T-cell (primary cell): ENCODE results near the gene C11orf86. TPM values are rescaled to one million over a fixed set of nuclear protein-coding genes. Genes with fewer than 3 reads are reported as not detected.

Experiments used
- ATAC-seq, 4 experiments: fragments of 200-7000 bp in 3 of 4; fragments of 150-1000 bp in 1 of 4; cut with Tn5 transposase; replicated peaks in 1 of 4; 1 replicate in 3 of 4; 2 replicates in 1 of 4; pipeline ENCODE4 v1.10.0; 2021; ENCODE audit warnings: moderate library complexity in 3 of 4, mild to moderate bottlenecking in 2 of 4, moderate number of reproducible peaks in 1 of 4
- CTCF ChIA-PET, 2 donors: fragments of 300-600 bp; sonication (Branson Sonifier 250); formaldehyde crosslinking; loops; one replicate each; lab custom pipeline; 2022; ENCODE audit warnings: antibody characterized with exemption in 2 of 2; lab: Charles Lee
- POLR2A ChIA-PET, 2 donors: fragments of 300-600 bp; sonication (Branson Sonifier 250); formaldehyde crosslinking; loops; one replicate each; lab custom pipeline; 2022; ENCODE audit warnings: antibody characterized with exemption in 2 of 2; lab: Charles Lee
- DNase-seq, 35 experiments: peaks; one replicate each; pipeline versions ENCODE4 v3.0.0 to v3.0.0-alpha.2; 2013 to 2023
- H3K27ac ChIP-seq: one replicate; pipeline ENCODE4 v1.5.1; 2013; ENCODE audit warnings: low read length
- H3K27me3 ChIP-seq, 2 experiments: replicated peaks in 1 of 2; 1 replicate in 1 of 2; 2 replicates in 1 of 2; pipeline versions ENCODE4 v1.6.1 to v1.7.0; 2013; ENCODE audit warnings: low read length in 1 of 2, mixed read lengths in 1 of 2; ENCODE audit not compliant: control insufficient read depth in 2 of 2, insufficient read depth in 2 of 2; ENCODE audit errors: extremely low read depth in 1 of 2
- H3K36me3 ChIP-seq, 2 donors: 1 replicate in 1 of 2; 2 replicates in 1 of 2; pipeline versions ENCODE4 v1.6.1 to v1.7.0; 2013; ENCODE audit warnings: low read length in 1 of 2; ENCODE audit not compliant: control insufficient read depth in 2 of 2, insufficient read depth in 1 of 2; ENCODE audit errors: extremely low read depth in 1 of 2
- H3K4me1 ChIP-seq, 2 experiments: 1 replicate in 1 of 2; 2 replicates in 1 of 2; pipeline versions ENCODE4 v1.6.1 to v1.7.0; 2013; ENCODE audit warnings: low read length in 2 of 2, mixed read lengths in 1 of 2; ENCODE audit not compliant: insufficient read depth in 2 of 2, control insufficient read depth in 1 of 2; ENCODE audit errors: extremely low read depth in 1 of 2
- H3K4me3 ChIP-seq, 2 donors: 1 replicate in 1 of 2; 2 replicates in 1 of 2; pipeline versions ENCODE4 v1.5.1 to v1.7.0; 2013; ENCODE audit warnings: mild to moderate bottlenecking in 2 of 2, low read length in 1 of 2, moderate library complexity in 1 of 2; ENCODE audit not compliant: control insufficient read depth in 1 of 2; ENCODE audit errors: extremely low read depth in 1 of 2
- H3K9me3 ChIP-seq: 2 replicates; pipeline ENCODE4 v1.7.0; 2013
- H3K27ac Mint-ChIP-seq, 2 donors: one replicate each; pipeline ENCODE4 v1.8.0; 2020 to 2021; ENCODE audit warnings: mild to moderate bottlenecking in 2 of 2, mixed read lengths in 2 of 2
- H3K27me3 Mint-ChIP-seq, 2 donors: one replicate each; pipeline ENCODE4 v1.8.0; 2021 to 2022; ENCODE audit warnings: mixed read lengths in 2 of 2
- H3K36me3 Mint-ChIP-seq: one replicate; pipeline ENCODE4 v1.8.0; 2021; ENCODE audit warnings: mixed read lengths
- H3K4me1 Mint-ChIP-seq, 3 donors: one replicate each; pipeline ENCODE4 v1.8.0; 2020 to 2022; ENCODE audit warnings: mixed read lengths in 3 of 3, mild to moderate bottlenecking in 1 of 3
- H3K4me3 Mint-ChIP-seq, 3 donors: one replicate each; pipeline ENCODE4 v1.8.0; 2020 to 2022; ENCODE audit warnings: mild to moderate bottlenecking in 3 of 3, mixed read lengths in 3 of 3, moderate library complexity in 3 of 3
- H3K9me3 Mint-ChIP-seq, 3 donors: one replicate each; pipeline ENCODE4 v1.8.0; 2020 to 2022; ENCODE audit warnings: mixed read lengths in 3 of 3
- WGBS: methylation state at CpG from one replicate; pipeline ENCODE4 v1.1.5; 2013; ENCODE audit warnings: missing lambda C conversion rate; ENCODE audit not compliant: insufficient coverage; 5-methylcytosine and 5-hydroxymethylcytosine counted together
- total RNA-seq, 35 experiments: library from RNA in 6 of 35; stranded (reverse) in 6 of 35; fragments of 120-200 nt in 1 of 35; gene quantifications; one replicate each; pipeline versions ENCODE4 v1.2.1 to v1.2.4 and lab custom pipeline; 2013 to 2026

C11orf86 gene
- total RNA-seq, 5 donors from 2014 or later (not counting 1 experiment from before 2014, with no cell fraction given) = not detected

GRCh38 chr11:66978229-66978628 lies 3.1 kb downstream of the C11orf86 start:
- 83% methylated on average over 1 of the region's 2 CpGs for WGBS
- Histone ChIP-seq H3K4me3 (no peak overlapping the region), H3K4me1 (no peaks in the 10 kb centered on the region), H3K36me3 (no peaks in the 10 kb centered on the region), H3K9me3 (no peaks in the 10 kb centered on the region), H3K27me3 (peaks cover 0 to 27% of the 10 kb centered on the region in 2 experiments), H3K27ac (no peak overlapping the region)
- Mint-ChIP-seq H3K4me1 (peaks cover 0 to 8% (median 5%) of the 10 kb centered on the region in 3 donors), H3K27me3 (peaks cover 0 to 7% of the 10 kb centered on the region in 2 donors), H3K36me3 (no peaks in the 10 kb centered on the region), H3K27ac (no peak overlapping the region), H3K4me3 (no peak overlapping the region), H3K9me3 (peaks cover 0 to 10% (median 3%) of the 10 kb centered on the region in 3 donors)
- DNase-seq (no peak), ATAC-seq (no peak)
- POLR2A ChIA-PET = no interaction called here
- CTCF ChIA-PET = no interaction called here

GRCh38 chr11:66978717-66979116 lies 3.6 kb downstream of the C11orf86 start:
- Histone ChIP-seq H3K27me3 (peaks cover 0 to 29% of the 10 kb centered on the region in 2 experiments), H3K4me3 (no peak overlapping the region), H3K27ac (no peak overlapping the region), H3K36me3 (no peaks in the 10 kb centered on the region), H3K9me3 (no peaks in the 10 kb centered on the region), H3K4me1 (no peaks in the 10 kb centered on the region)
- ATAC-seq = no peak
- Mint-ChIP-seq H3K9me3 (peaks cover 0 to 10% (median 3%) of the 10 kb centered on the region in 3 donors), H3K27ac (no peak overlapping the region), H3K4me1 (peaks cover 0 to 8% (median 5%) of the 10 kb centered on the region in 3 donors), H3K27me3 (peaks cover 0 to 7% of the 10 kb centered on the region in 2 donors), H3K4me3 (no peak overlapping the region), H3K36me3 (no peaks in the 10 kb centered on the region)
- DNase-seq = no peak
- CTCF ChIA-PET = no interaction called here
- 87% methylated on average over 4 of the region's 6 CpGs for WGBS
- POLR2A ChIA-PET = no interaction called here

- Histone ChIP-seq H3K4me3 (no peak overlapping the region), H3K4me1 (no peaks in the 10 kb centered on the region), H3K27ac (no peak overlapping the region), H3K9me3 (no peaks in the 10 kb centered on the region), H3K27me3 (peaks cover 0 to 34% of the 10 kb centered on the region in 2 experiments), H3K36me3 (no peaks in the 10 kb centered on the region)
- Mint-ChIP-seq H3K27me3 (peaks cover 0 to 7% of the 10 kb centered on the region in 2 donors), H3K36me3 (no peaks in the 10 kb centered on the region), H3K4me1 (peaks cover 0 to 8% (median 5%) of the 10 kb centered on the region in 3 donors), H3K4me3 (no peak overlapping the region), H3K9me3 (peaks cover 0 to 10% (median 3%) of the 10 kb centered on the region in 3 donors), H3K27ac (no peak overlapping the region)
- 94% methylated on average over 2 of the region's 2 CpGs for WGBS
- DNase-seq = no peak
- ChIA-PET CTCF (no interaction called here), POLR2A (interaction anchor here in 1 of 2 donors (0.5 kb wide), 1 partner anchor 134 kb away, joined by 5 read pairs; no protein-coding TSS in a partner anchor)
- ATAC-seq = no peak
Measured at GRCh38 chr11:66979336-66979980, 4.4 kb downstream of the C11orf86 start.

GRCh38 chr11:66981976-66982578 lies 7.0 kb downstream of the C11orf86 start:
- ChIA-PET CTCF (interaction anchor here (0.6 to 0.7 kb wide), 3 partner anchors 45 to 717 kb away, joined by 5 to 7 read pairs (median 5); no protein-coding TSS in a partner anchor), POLR2A (no interaction called here)
- Histone ChIP-seq H3K36me3 (no peaks in the 10 kb centered on the region), H3K9me3 (no peaks in the 10 kb centered on the region), H3K4me1 (no peaks in the 10 kb centered on the region), H3K27ac (no peak overlapping the region), H3K4me3 (no peak overlapping the region), H3K27me3 (peaks cover 0 to 23% of the 10 kb centered on the region in 2 experiments)
- Mint-ChIP-seq H3K4me3 (no peak overlapping the region), H3K4me1 (peaks cover 0 to 8% (median 5%) of the 10 kb centered on the region in 3 donors), H3K36me3 (no peaks in the 10 kb centered on the region), H3K27me3 (peaks cover 4% of the 10 kb centered on the region in 2 donors), H3K27ac (no peak overlapping the region), H3K9me3 (peaks cover 0 to 10% (median 3%) of the 10 kb centered on the region in 3 donors)
- WGBS = 8% methylated on average over 8 of the region's 9 CpGs
- DNase-seq = peak in 8 of 35 experiments; percentile 2 to 21 (median 9)
- ATAC-seq = peak in 1 of 4 experiments; percentile 33

- POLR2A ChIA-PET = no interaction called here
- H3K4me1 ChIP-seq = no peaks in the 10 kb centered on the region
- no peak overlapping the region for H3K27ac Mint-ChIP-seq
- no peak for DNase-seq
- peaks cover 0 to 6% (median 0%) of the 10 kb centered on the region in 3 donors for H3K9me3 Mint-ChIP-seq
- H3K36me3 ChIP-seq = no peaks in the 10 kb centered on the region
- H3K9me3 ChIP-seq = no peaks in the 10 kb centered on the region
- H3K4me1 Mint-ChIP-seq = peaks cover 0 to 8% (median 7%) of the 10 kb centered on the region in 3 donors
- no peak overlapping the region for H3K4me3 Mint-ChIP-seq
- H3K4me3 ChIP-seq = no peak overlapping the region
- no peak overlapping the region for H3K27ac ChIP-seq
- WGBS = 86% methylated on average over 3 of the region's 5 CpGs
- H3K36me3 Mint-ChIP-seq = no peaks in the 10 kb centered on the region
- peaks cover 2 to 4% of the 10 kb centered on the region in 2 donors for H3K27me3 Mint-ChIP-seq
- ATAC-seq = no peak
- CTCF ChIA-PET = no interaction called here
- H3K27me3 ChIP-seq = peaks cover 0 to 16% of the 10 kb centered on the region in 2 experiments
Measured at GRCh38 chr11:66983275-66983924, 8.3 kb downstream of the C11orf86 start.

- WGBS = 81% methylated on average over 5 of the region's 8 CpGs
- no peak overlapping the region for H3K4me3 Mint-ChIP-seq
- H3K27ac ChIP-seq = no peak overlapping the region
- H3K36me3 ChIP-seq = no peaks in the 10 kb centered on the region
- no peak for DNase-seq
- H3K4me3 ChIP-seq = no peak overlapping the region
- H3K4me1 ChIP-seq = no peaks in the 10 kb centered on the region
- H3K4me1 Mint-ChIP-seq = peaks cover 0 to 8% (median 7%) of the 10 kb centered on the region in 3 donors
- H3K27me3 Mint-ChIP-seq = peaks cover 4 to 5% of the 10 kb centered on the region in 2 donors
- POLR2A ChIA-PET = no interaction called here
- no peaks in the 10 kb centered on the region for H3K9me3 Mint-ChIP-seq
- H3K27ac Mint-ChIP-seq = no peak overlapping the region
- peaks cover 0 to 14% of the 10 kb centered on the region in 2 experiments for H3K27me3 ChIP-seq
- no peaks in the 10 kb centered on the region for H3K36me3 Mint-ChIP-seq
- H3K9me3 ChIP-seq = no peaks in the 10 kb centered on the region
- ATAC-seq = no peak
- CTCF ChIA-PET = no interaction called here
Measured at GRCh38 chr11:66985508-66986177, 10.5 kb downstream of the C11orf86 start.
